Kidney tubule cell (primary cell): Measurements from ENCODE around the gene ATP6V0D1.
A peak's percentile ranks its signal among the peaks of the same experiment; 100 is the strongest.
"Not testable (repeated sequence)": the region's sequence is repeated elsewhere in the genome, so short reads cannot be mapped to it uniquely, and the experiment has no call there.

Source experiments
- DNase-seq: peaks from one replicate; pipeline ENCODE4 v3.0.0-alpha.2; 2018; ENCODE audit warnings: low spot score

Gene ATP6V0D1

DNA sequence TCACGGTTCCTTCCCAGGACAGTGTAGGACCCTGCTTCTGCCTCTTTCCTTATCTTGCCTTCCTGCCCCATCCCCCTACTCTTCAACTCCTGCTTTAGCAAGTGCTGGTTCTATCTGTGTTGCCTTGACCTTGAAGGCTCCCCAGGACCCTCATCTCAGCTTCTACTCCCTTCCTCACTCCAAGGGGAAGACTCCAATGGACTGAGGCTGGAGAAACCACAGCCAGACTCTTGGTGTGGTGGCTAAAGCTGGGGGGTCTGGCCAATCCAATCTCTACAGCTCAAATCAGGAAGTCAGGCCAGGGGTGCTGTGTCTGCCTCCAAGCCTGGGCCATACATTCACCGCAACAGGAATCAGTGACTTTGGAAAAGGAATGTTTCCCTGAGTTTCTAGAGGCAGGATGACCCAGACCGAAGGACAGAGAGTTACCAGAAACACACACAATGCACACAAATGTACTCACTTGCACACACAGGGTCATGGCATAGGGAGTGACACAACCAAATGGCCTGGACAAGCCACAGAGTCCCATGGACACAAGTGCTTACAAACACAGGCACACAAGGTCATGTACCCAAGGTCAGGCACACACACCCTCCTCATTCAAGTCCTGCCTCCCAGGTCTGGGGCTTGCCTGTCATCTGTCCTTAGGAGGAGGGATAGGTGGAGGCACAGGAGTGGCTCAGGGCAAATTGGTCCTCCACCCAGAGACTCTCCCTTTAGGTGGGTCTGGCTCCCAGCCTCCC, 51.7 kb downstream of the ATP6V0D1 start:
- DNase-seq = no peak

DNA sequence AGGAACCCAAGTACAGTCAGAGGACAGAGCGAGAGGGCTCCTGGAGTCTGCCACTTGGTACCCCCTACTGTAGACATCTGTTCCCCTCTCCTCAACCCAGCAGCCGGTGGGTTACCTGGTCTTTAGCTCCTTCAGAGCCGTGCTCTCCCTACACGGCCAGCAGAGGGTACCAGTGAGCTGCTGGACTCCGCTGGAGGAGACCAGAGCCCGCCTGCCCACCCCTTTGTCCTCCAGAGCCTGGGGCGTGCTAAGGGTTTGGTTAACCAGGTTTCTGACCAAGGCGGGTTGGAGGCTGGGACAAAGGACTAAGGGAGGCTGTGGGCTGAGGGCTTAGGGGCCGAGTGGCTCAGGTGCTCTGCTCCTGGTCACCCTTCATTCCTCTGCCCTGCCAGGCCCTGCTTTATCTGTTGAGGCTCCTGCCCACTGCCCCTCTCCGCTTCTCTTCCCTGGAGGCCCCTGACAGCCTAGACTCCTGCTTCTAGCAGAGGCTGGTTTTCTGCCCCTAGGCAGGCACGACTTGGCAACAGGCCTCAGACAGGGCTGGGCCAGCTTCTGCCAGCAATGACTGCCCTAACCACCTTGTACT, 52.7 kb downstream of the ATP6V0D1 start:
- peak; percentile 73 for DNase-seq

DNA sequence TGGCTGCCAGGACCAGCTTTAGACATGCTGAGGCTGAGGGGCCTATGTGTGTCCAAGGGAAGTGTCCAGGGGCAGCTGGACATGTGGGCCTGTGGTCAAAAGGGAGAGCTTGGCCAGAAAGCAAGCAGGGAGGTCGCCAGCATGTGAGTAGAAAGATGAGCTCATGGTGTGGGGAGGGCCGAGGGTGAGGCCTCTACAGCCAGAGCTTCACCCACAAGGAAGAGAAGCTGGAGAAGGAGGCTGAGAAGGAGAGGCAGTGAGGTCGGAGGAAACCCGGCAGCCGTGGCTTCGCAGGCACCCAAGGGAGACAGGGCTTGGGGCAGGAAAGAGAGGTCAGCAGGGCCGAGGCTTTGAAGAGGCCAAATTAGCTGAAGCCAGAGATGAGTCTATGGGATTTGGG, 54.0 kb downstream of the ATP6V0D1 start:
- peak; percentile 23 for DNase-seq

DNA sequence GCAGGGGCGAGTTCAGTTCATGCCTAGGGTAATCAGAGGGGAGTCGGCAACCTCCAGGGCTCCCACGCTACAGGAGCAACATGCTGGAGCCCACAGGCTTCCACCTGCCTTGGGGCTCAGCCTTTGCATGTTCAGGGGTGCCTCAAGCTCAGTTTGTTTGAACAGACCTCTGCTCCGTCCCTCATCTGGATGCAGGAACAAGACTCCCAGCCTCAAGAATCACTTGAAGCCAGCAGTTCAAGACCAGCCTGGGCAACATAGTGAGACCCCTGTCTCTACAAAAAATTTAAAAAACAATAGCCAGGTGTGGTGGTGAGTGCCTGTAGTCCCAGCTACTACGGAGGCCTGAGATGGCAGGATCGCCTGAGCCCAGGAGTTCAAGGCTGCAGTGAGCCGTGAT, 54.9 kb downstream of the ATP6V0D1 start:
- no peak for DNase-seq

DNA sequence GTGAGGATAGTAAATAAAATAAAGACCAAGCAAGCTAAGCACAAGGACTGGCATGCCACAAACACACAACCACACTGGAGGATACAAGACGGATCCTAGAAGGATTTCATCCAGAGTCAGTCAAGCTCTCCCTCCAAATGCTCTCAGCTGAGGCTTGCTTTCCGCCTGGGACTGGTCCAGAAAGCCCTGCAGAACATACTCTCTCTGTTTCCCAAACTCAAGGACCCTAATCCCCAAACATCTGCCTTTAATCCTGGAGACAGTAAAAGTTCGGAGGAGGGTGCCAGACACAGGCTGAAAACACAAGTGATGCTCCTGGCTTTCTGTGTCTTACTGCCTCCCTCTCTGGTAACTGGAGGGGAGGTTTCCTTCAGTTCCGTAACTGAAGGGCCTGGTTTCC, 55.4 kb downstream of the ATP6V0D1 start:
- DNase-seq = no peak

DNA sequence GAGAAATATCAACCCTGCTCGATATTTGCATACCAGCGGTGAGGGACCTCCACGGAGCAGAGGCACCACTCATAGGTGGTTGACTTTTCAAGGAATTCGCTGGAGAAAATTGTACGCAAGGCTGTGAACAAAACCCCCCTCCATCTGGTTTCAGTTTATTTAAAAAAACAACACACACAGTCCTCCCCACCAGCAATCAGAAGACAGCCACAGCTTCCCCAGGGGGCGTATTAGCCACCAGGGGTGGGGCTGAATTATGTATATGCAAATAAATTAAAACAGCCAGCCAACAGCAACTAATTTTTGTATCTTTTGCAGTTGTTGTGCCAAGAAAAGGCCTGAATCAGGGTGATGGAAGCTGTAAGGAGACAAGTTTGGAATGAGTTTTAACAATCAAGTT, 55.9 kb downstream of the ATP6V0D1 start:
- no peak for DNase-seq

DNA sequence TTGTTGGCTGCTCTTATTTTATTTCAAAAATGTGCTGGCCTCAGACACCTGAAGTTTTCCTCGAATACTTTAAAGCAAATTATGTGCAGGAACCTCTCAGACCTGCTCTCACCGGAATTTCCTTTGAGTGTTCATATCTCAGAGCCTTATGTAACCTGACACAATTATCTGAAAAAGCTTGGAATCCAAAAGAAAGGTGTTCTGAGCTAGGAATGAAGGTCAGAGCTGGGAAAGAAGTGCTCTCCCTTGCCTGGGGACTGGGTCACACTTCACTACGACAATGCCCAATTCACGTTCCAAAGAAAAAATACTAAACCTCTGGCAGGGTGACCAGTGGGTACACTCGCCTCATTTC, 56.7 kb downstream of the ATP6V0D1 start:
- no peak for DNase-seq

DNA sequence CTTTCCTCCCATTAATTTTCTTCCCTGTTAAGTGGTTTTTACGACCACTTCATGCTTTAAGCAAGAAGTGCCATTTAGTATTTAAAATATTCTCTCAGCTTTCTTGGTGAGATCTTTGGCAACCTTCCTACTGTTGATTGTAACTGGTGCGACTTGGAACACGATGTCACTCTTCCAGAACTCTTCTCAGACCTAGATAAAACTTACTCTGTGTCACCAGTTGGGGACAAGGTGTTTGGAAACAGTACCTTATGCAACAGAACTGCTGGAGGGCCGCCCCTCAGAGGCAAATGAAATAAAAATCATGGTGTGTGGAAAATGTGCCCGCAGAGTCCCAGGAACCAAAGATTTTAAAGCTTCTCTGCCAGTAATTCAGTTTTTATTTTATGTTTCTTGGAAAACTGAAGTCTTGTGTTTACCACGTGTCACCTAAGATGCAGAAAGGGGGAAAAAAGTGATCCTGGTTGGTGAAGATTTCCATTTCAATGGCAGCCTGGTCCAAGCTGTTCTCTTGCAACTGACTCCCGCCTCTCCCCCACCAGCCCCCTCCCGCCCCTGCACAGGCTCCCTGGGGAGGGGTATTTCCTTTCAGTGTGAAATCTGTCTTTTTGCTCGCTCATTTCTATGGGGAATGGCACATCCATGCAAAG, 57.2 kb downstream of the ATP6V0D1 start:
- DNase-seq = no peak

DNA sequence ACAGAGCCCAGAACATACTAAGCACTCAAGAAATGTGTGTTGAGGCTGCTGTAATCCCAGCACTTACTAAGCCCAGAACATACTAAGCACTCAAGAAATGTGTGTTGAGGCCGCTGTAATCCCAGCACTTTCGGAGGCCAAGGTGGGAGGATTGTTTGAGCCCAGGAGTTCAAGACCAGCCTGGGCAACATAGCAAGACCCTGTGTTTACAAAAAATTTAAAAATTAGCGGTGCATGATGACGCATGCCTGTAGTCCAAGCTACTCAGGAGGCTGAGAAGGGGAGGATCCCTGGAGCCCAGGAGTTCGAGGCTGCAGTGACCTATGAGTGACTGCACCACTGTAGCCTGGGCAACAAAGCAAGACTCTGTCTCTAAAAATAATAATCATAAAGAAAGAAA, 57.9 kb downstream of the ATP6V0D1 start:
- DNase-seq = no peak

DNA sequence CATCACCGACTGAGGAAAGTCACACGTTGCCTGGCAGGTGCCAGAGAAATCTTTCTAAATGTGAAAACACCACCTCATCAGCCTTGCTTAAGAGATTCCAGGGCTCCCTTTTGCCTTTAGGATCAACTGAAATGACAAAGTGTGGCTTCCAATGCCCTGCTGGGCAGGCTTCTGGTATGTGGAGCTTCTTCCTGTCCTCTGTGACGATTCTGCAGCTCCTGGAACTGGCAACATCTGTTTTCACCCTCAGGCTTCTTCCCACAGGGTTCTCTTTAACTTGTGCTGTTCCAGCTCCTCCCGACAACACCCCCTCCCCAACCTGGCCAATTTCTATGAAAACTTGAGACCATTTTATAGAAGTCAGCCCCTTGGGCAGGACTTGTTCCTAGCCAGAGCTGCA, 59.9 kb downstream of the ATP6V0D1 start:
- DNase-seq = no peak

DNA sequence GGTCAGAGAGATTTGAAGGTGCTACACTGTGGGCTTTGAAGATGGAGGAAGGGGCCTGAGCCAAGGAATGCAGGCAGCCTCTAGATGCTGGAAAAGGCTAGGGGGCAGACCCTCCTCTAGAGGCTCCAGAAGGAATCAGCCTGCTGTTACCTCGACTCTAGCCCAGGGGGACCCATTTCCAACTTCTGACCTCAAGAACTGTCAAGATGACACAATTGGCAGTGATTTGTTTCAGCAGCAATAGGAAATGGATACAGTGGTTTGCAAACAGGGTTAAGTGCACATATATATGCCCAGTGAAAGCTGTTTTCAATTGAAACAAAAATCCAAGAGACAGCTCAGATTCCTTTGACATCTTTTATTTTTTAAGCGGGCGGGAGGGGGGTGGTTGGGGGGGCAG, 61.0 kb downstream of the ATP6V0D1 start:
- DNase-seq = no peak

DNA sequence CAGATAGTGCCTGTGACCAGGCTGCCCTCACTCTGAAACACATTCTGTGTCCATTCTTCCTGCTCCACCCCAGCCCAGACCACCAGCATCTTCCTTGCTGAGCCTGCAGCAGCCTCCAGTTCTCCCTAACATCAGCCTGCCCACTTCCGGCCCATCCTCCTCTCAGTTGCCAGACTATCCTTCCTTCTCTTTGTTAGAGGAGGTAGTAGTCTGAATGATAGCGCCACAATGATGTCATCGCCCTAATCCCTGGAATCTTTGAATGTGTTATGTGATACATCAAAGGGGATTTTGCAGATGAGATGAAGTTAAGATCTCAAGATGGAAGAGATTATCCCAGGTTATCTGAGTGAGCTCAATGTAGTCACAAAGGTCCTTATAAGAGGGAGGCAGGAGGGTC, 61.5 kb downstream of the ATP6V0D1 start:
- DNase-seq = no peak

DNA sequence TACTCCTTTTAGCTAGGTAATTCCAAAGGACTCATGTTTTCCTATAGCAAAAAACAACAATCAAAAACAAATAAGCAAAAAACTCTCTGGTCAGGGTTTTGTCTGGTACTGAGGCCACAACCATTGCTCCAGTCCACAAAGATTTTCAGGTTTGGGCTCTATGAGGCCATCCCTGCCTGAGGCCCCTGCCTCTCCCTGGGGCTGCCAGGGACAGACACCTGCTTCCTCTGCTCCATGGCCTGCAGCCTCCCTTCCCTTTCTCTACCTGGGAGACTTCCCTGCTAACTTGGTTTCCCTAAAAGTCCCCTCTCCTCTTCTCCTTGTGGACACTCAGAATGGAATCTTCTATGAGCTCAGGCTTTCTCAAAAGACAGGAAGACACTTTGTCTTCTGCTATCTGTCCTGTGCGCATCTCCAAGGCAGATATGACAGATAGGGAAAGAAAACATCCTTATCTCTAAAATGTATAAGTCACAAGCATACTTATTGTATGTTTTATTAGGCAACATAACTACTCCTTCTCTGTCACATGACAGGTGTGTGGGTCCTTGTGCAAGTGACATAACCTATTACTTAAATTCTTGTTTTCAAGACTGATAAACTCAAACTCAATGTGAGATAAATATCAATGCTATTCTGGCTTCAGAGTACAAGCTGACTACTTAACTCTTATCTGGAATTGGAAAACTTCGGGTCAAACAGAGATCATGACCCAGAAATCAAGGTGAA, 63.5 kb downstream of the ATP6V0D1 start:
- no peak for DNase-seq

DNA sequence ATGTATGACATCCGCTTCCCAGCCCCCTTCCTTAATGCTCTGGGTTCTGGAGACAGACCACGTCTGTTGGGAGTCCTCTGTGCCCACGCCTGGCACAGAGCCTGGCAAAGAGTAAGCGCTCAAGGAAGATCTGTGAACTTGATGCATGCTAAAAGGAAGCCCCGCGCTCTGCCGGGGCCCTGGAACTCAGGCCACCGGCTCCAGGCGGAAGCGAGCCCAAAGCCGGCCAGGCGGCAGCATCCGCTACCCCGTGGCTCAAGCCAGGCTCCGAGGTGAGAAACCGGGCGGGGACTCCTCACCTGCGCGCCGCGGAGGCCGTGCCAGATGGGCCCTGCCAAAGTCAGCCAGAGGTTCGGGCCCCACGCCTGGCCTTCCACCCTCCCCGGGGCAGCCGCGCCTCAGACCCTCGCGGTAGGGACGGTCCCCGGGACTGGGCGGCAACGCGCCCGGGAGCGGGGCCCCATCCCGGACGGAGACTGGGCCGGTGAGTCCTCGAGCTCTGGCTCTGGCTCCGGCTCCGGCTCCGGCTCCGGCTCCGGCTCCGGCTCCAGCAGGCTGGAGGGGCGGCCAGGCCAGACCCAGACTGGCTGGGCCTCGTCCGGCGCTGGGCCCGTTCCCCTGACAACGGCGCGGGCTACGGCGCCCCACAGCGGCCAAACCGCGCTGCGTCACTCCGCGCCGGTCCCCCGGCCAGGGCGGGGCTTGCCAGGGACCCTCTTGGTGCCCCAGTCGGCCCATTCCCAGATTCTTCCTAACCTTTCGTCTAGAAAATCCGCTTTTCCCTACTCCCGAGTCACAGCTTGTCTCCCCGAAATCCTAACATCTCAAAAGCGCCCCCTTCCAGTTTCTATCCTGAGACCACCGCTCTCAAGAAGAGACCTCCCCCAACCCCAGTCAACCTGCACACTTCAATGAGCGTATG, 64.8 kb downstream of the ATP6V0D1 start, which contains the start of gene ZDHHC1:
Gene ZDHHC1 (minus strand): TSS at position 606 of the 922 bp plus-strand sequence. CDS start 8,702 bp downstream, outside the sequence.
- DNase-seq = peak; percentile 72

DNA sequence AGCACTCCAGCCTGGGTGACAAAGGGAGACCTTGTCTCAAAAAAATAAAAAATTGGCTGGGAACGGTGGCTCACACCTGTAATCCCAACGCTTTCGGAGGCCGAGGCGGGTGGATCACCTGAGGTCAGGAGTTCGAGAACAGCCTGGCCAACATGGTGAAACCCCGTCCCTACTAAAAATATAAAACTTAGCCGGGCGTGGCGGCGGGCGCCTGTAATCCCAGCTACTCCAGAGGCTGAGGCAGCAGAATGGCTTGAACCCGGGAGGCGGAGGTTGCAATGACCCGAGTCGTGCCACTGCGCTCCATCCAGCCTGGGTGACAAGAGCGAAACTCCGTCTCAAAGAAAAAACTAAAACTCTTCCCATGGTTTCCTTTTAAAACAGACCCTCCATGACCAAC, 65.5 kb downstream of the ATP6V0D1 start:
- DNase-seq = not testable (repeated sequence)

DNA sequence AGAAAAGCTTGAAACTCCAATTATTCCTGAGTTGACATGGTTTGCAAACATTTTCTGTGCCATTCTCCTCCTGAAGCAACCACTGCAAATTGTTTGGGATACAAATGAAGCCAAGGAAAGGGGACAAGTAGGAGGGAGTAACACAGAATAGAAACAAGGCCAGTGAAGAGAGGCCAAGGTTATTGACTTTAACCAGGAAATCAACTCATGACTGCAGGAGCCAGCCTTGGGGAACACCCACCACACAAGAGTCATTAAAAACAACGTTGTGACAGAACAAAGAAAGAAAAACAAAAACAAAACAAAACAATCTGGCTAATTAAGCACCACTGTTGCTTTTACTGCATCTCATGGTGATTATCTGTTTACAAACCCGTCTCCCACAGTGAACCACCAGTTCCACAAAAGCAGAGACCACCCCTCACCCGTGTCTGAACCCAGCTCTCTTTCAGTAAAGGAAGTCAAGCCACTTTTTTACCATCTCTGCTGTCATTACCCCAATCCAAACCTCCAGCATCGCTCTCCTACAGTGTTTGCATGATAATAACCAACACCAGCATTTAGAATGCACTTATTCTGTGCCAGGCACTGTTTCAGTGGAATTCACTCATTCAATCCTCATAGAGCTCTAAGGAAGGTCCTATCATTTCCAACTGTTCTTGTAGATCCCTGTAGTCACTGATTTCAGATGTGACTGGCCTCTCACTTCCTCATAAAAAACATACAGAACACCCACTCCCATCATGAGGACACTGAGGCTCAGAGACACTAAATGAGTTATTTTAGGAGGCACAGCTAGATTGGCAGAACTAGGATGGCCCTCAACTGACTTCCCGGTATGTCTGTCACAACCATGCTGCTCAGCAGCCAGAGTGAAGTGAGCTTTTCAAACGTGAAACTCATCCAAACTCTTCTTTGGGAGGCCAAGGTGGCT, 66.7 kb downstream of the ATP6V0D1 start:
- no peak for DNase-seq

DNA sequence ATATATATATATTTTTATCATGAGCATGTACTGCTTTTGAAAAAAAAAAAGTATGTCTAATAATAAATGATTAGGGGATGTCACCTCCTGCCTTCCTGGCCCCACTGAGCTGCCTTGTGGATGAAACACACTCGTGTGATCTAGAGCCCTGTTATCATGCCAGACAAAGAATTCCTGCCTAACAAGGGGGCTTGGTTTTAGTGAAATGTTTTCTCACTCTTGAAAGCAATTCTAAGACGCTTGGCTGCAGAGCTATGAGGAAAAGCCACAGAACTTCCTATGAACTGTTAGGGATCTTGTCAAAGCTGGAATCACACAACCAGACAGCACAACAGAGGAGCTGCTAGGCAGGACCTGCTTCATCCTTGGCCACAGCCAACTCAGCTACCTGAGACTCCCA, 68.7 kb downstream of the ATP6V0D1 start:
- DNase-seq = no peak

DNA sequence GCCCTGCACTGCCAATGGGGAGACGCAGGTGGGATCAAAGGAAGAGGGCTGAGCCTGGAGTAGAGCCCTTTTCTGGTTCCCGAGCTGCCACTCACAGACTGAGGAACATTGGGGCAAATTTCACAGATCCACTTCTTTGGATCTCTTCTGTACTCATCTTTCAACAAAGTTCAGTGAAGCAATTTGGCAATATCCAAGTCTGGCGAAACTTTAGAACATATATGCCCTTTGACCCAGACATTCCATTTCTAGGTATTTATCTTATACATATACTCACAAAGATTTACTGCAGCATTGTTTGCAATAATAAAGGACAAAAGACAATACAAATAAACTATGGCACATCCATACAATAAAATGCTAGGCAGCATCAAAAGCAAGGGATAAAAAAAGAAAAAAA, 69.6 kb downstream of the ATP6V0D1 start:
- no peak for DNase-seq

DNA sequence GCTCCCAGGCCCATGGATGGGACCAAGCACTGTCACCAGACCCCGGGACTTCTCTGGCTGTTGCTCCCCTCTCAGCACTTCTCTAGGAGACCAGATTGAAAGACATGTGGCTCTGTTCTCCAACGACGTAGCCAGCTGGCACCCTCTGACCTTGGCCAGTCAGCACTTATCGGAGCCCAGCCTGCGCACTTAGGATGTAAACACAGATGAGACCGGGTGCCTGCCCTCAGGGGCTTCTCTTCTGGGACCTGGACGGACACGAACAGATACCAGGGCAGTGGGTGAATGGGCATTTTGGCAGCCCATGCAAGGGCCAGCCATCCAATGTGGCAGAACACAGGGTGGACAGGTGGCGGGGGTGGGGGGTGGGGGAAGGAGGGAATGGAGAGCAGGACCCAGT, 71.3 kb downstream of the ATP6V0D1 start:
- DNase-seq = no peak

DNA sequence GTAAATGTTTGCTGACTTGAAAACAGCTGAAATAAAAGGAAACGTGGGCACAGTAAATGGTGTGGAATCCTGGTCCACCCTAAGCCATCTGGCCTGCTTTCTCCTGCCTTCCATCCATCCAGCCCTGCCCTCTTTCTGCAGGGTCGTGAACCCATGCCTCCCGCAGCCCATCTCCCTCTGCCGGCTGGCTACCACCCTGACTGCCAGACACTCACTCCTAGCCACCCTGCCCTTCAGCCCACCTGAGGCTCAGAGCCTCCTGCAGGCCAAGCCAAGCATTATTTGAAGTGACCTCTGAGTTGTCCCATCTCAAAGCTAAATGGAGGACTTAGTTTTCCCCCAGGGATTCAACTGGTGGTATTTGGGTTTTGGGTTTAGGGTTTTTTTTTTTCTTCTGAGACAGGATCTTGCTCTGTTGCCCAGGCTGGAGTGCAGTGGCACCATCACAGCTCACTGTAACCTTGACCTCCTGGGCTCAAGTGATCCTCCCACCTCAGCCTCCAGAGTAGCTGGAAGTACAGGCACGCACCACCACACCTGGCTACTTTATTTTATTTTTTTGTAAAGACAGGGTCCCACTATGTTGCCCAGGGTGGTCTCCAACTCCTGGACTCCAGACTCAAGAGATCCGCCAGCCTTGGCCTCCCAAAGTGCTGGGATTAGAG, 73.0 kb downstream of the ATP6V0D1 start:
- DNase-seq = no peak
